WTC11 (cell line): ENCODE results near the gene ZNF768.

Experiments
- CREB1 ChIP-seq: sonication (generic); formaldehyde crosslinking; IDR thresholded peaks from 2 replicates; pipeline ENCODE4 v1.8.0; 2023; ENCODE audit warnings: mild to moderate bottlenecking, missing genetic modification reagents
- CTCF ChIP-seq: fragments of 200-600 bp; IDR thresholded peaks from 2 replicates; pipeline ENCODE4 v1.8.0; 2022; ENCODE audit warnings: antibody characterized with exemption
- IRF2 ChIP-seq: sonication (generic); formaldehyde crosslinking; IDR thresholded peaks from 2 replicates; pipeline ENCODE4 v1.8.0; 2022; ENCODE audit warnings: low read depth, missing genetic modification reagents, borderline replicate concordance
- NFE2L1 ChIP-seq: sonication (generic); formaldehyde crosslinking; IDR thresholded peaks from 2 replicates; pipeline ENCODE4 v1.8.1; 2023; ENCODE audit warnings: missing genetic modification reagents
- NR2C2 ChIP-seq: sonication (generic); formaldehyde crosslinking; IDR thresholded peaks from 2 replicates; pipeline ENCODE4 v1.8.0; 2022; ENCODE audit warnings: mild to moderate bottlenecking, missing genetic modification reagents
- SMAD4 ChIP-seq: sonication (generic); formaldehyde crosslinking; IDR thresholded peaks from 2 replicates; pipeline ENCODE4 v1.8.0; 2022; ENCODE audit warnings: mild to moderate bottlenecking, missing genetic modification reagents
- STAT6 ChIP-seq: sonication (generic); formaldehyde crosslinking; conservative IDR thresholded peaks from 2 replicates; pipeline ENCODE4 v1.8.1; 2023; ENCODE audit warnings: mild to moderate bottlenecking, low read depth, missing genetic modification reagents, moderate library complexity
- TEAD1 ChIP-seq: sonication (generic); formaldehyde crosslinking; IDR thresholded peaks from 2 replicates; pipeline ENCODE4 v1.8.0; 2022; ENCODE audit warnings: mild to moderate bottlenecking, missing genetic modification reagents
- TF ChIP-seq, protein P1 (sequence below): sonication (generic); formaldehyde crosslinking; IDR thresholded peaks from 2 replicates; pipeline ENCODE4 v1.8.1; 2023; ENCODE audit warnings: mild to moderate bottlenecking, missing genetic modification reagents, borderline replicate concordance

DNA sequence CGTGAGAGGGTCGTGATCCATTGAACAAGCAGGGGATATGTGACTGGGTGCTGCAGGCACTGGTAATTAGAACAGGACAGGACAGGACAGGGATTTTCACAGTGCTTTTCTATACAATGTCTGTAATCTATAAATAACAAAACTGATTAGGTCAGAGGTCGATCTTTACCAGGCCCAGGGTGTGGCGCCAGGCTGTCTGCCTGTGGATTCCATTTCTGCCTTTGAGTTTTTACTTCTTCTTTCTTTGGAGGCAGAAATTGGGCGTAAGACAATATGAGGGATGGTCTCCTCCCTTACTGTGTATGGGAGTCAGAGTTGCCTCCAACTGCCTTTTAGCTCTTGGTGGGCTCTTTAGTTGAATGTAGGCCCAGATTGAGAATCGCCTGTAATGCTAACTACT is 33.3 kb upstream of the ZNF768 start:
- no peak for TF ChIP-seq IRF2
- TF ChIP-seq CTCF = no peak
- no peak for TF ChIP-seq SMAD4 (CRISPR knock-in tag)
- TF ChIP-seq STAT6 = no peak
- TF ChIP-seq NR2C2 (CRISPR knock-in tag) = no peak
- TF ChIP-seq, protein P1, sequence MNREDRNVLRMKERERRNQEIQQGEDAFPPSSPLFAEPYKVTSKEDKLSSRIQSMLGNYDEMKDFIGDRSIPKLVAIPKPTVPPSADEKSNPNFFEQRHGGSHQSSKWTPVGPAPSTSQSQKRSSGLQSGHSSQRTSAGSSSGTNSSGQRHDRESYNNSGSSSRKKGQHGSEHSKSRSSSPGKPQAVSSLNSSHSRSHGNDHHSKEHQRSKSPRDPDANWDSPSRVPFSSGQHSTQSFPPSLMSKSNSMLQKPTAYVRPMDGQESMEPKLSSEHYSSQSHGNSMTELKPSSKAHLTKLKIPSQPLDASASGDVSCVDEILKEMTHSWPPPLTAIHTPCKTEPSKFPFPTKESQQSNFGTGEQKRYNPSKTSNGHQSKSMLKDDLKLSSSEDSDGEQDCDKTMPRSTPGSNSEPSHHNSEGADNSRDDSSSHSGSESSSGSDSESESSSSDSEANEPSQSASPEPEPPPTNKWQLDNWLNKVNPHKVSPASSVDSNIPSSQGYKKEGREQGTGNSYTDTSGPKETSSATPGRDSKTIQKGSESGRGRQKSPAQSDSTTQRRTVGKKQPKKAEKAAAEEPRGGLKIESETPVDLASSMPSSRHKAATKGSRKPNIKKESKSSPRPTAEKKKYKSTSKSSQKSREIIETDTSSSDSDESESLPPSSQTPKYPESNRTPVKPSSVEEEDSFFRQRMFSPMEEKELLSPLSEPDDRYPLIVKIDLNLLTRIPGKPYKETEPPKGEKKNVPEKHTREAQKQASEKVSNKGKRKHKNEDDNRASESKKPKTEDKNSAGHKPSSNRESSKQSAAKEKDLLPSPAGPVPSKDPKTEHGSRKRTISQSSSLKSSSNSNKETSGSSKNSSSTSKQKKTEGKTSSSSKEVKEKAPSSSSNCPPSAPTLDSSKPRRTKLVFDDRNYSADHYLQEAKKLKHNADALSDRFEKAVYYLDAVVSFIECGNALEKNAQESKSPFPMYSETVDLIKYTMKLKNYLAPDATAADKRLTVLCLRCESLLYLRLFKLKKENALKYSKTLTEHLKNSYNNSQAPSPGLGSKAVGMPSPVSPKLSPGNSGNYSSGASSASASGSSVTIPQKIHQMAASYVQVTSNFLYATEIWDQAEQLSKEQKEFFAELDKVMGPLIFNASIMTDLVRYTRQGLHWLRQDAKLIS (CRISPR knock-in tag) = no peak
- no peak for TF ChIP-seq CREB1 (CRISPR knock-in tag)
- no peak for TF ChIP-seq TEAD1 (CRISPR knock-in tag)
- TF ChIP-seq NFE2L1 = no peak
